Forelimb muscle (tissue), 1 donor: ENCODE results near the gene PARD3. TPM values are rescaled to one million over a fixed set of nuclear protein-coding genes. Genes with fewer than 3 reads are reported as not detected.
A peak's percentile ranks its signal among the peaks of the same experiment; 100 is the strongest.

ENCODE experiments used
- DNase-seq: peaks from one replicate; pipeline ENCODE4 v3.0.0-alpha.2; 2013; ENCODE audit warnings: low read depth
- polyA plus RNA-seq: library from polyadenylated mRNA; unstranded; fragments of 120-200 nt; gene quantifications from one replicate; pipeline ENCODE4 v1.2.1, GENCODE V29; 2013; ENCODE audit not compliant: insufficient read length

The PARD3 gene
- polyA plus RNA-seq, 1 donor = 40.0 TPM

DNA sequence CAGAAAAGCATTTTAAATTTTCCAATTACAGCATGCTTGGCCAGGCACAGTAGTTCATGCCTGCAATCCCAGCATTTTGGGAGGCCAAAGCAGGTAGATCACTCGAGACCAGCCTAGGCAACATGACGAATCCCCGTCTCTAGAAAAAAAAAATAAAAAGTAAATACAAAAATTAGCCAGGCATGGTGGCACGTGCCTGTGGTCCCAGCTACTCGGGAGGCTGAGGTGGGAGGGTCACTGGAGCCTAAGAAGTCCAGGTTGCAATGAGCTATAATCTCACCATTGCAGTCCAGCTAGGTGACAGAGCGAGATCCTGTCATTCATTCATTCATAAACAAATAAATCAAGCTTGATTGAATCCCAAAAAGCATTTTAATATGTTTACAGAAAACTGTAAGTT is 234.9 kb downstream of the PARD3 start:
- no peak for DNase-seq

DNA sequence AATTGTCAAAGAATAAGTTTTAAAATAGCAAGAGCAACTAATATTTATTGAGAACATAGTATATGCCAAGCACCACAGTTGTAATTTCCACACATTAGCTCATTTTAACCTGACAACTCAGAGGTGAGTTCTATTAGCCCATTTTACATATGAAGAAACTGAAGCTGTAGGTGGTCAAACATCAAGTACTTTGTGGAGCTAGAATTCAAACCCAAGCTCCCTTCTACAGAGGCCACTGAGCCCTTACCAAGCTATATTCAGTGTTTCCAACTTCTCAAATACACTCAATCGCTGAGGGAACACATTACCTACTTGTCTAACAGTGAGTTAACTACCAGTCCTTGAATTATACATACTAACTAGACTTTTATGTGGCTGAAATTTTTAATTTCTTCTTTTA is 236.6 kb downstream of the PARD3 start:
- DNase-seq = no peak

DNA sequence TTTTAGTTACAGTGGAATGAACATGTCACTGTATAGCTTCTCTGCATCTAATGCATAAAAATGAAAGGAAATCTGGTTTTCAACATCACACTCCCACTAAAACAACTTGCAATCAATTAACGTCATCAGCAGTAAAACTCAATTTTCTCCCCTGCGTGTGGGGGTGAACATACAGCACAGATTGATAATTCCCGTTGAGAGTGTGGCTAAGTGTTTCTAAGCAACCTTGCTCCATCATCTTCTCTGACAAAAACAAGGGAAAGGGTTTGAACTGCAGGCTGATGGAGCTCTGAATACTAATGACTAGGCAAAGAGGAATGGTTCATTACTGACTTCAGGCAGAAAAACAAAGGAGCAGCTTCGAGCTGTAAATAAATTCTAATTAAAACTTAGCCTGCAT is 238.3 kb downstream of the PARD3 start:
- no peak for DNase-seq

DNA sequence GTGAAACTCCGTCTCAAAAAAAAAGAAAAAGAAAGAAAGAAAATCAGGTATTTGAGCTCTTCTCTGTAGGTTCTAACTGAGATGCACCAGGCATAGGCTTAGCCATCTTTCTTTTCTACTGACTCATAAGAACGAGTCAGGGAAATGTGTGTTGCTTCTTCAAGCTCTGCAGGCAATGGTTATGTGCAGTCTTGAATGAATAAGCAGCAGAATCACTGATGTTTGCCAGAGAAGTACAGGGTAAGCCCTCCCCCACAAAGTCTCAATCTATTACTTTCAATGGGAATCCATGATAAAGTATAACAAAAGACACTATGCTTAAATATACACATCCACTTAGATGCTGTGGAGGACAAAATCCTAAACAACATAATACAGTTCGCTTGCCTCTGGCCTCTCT is 239.2 kb downstream of the PARD3 start:
- no peak for DNase-seq

DNA sequence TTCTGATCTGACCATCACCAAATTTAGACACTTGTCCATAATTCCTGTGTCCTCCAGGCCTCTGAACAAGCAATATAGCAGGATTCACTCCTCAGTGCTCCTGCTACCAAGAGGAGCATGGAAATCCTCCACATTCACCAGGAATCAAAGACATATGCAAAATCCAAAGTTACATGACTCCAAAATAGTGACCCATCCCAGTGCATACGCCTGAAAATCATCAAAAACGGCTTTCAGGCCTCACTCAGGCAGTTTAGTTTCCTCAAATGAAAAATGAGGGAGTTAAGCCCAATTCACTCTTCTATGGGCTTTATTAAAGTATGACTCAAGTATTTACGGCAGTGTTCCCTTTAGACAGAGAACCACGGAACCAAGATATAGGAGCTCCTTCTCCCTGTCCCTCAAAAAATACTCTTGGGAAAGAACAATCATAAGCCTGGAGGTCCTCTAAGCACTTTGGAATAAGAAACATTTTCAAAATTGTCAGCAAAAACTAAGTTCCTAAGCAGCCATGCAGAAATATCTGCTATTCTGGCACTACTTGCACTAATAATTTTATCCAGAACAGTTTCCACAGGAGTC is 240.7 kb downstream of the PARD3 start:
- DNase-seq = no peak

DNA sequence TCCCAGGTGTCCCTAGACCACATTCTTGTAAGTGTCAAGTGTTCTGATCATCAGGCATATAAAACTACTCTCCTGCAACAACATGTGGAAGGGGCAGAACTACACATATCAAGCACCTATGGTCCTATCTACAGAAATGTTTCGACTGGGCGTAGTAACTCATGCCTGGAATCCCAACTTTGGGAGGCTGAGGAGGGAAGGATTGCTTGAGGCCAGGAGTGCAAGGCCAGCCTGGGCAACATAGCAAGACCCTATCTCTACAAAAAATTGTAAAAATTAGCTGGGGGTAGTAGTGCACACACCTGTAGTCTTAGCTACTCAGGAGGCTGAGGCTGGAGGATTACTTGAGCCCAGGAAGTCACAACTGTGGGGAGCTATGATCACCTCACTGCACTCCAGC is 244.2 kb downstream of the PARD3 start:
- DNase-seq = no peak

DNA sequence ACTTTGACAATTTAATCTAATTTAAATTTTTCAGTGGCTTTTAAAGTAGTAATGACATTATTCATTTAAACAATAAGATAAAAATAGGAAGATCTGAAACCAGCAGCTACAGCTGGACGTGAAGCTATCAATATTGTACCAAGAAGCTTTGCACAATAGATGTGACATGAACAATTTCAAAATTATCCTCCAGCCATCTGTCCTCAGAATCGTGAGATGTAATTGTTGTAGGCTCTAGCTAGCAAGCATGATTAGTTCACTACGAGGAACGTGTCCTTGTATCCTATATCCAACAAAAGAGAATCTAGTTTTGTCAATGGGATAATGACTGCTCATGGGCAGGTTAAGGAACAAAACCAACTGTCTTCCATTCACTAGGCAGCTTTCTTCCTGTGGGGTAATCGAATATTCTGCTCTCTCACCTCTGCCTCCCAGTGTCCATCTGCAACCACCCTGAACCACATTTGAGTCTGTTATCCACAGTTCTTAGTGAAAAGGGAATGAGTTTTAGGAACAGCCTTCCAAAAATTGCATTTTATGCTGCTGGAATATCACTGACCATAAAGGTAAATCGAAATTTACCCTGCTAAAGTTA is 247.3 kb downstream of the PARD3 start:
- no peak for DNase-seq

DNA sequence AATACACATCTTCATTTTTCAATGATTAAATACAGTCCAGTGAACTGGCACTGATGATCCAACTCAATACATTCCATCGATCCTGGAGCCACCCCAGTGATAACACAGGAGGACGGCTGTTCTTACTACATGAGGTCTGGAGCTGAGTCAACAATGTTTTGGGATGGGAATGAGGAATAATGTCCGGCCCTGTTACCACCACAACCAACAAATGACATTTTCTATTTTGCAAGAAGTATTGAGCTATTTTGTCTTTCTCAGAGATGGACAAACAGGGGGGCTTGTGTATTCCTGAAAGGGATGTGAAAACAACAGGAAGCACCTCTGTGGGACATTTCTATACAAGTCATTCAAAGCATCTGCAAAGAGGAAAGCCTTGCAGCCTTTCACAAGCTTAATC is 249.2 kb downstream of the PARD3 start:
- no peak for DNase-seq

DNA sequence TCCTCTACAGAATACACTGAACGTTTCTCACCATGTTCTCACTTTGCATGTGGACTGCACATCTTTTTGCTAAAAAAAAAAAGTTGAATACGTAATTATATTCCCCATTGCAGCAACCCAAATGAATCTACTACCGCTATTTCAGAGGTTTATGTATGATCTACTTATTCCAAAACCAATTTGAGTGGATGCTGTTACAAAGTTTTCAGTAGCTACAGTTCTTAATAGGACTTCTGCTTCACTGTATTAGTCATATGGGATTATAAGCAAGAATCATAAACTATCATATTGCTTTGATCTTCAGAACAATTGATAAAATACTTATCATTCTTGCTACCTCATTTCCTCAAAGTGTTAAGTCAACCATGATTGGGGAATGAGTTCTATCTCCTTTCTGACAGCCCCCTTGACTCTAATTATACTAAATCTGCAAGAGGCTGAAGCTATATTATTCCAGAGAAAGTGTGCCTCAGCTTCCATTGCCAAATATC is 257.0 kb downstream of the PARD3 start:
- no peak for DNase-seq

DNA sequence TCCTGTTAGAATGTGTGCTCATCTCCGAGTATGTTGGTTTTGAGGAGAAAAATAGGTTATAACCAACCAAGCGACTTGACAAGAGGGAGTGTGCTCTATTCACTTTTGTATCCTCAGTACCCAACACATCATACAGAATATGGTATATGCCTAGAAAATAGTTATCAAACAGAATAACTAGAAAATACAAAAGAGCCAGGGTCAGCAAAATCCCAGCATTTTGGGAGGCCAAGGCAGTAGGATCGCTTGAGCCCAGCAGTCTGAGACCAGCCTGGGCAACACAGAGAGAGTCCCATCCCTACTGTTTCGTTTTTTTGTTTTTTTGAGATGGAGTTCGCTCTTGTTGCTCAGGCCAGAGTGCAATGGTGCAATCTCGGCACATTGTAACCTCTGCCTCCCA is 257.9 kb downstream of the PARD3 start:
- no peak for DNase-seq

DNA sequence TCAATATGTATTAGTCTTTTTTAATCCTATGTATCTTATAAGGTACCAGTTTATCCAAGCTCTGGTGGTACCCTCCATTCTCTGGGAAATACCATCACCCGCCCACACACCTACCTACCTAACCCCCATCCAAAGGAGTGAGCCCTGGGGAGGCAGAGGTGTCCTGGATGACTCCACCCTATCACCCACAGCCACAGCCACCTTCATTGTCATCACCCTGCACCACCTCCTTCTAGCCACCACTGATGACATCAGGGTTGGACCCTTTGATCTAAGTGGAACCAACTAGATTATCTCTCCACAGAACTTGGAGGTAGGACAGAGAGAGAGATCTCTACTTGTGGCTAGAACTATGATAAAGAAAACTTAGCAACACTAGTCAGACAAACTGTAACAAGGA is 259.4 kb downstream of the PARD3 start:
- DNase-seq = no peak

DNA sequence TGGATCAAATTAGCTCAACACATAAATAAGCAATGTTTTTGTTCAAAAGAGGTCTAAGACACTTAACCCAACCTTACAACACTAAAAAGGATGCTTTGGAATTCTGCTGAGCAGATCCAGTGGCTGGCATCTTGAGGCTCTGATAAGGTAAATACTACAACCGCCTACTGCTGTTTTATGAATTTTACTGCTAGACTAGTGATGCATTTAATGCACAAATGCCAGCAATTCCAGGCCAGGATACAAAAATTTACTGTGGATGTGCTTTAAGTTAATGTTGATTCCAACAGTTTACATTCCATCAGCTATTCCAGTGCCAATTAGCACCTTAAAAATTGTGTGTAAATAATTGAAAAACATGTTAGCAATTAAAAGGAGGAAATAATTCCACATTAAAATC is 261.3 kb downstream of the PARD3 start:
- DNase-seq = no peak

DNA sequence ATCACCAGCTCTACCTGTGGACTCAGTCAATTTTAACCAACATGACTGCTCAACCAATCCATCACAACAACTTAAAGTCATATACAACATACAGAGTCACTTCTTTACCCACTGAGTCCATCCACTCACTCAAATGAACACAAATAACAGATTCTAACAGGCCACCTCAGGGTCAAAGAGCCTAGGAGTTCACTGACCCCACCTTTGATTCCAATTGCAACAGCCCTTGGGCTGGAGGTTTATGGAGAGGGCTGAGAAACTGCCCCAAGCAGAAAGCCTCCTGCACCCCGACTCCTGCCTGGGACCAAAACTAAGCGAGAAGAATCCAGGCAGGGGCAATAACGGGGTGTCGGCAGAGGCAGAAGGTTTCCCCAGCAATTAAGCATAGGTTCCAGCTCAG is 263.8 kb downstream of the PARD3 start:
- no peak for DNase-seq

DNA sequence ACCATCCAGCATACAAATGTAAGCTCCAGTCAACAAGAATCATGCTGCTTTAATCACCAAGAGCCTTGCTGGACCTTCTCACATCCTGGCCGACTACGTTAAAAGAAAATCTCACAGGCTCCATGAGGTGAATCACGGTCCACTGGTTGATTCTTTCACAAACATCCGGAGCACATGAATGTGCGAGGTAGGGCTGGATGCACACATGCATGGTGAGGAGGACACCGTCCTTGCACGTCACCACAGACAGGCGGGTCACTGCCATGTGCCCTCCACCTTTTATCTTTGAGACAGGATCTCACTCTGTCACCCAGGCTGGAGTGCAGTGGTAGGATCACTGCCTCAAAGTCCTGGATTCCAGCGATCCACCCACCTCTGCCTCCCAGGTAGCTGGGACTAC is 265.1 kb downstream of the PARD3 start:
- no peak for DNase-seq

DNA sequence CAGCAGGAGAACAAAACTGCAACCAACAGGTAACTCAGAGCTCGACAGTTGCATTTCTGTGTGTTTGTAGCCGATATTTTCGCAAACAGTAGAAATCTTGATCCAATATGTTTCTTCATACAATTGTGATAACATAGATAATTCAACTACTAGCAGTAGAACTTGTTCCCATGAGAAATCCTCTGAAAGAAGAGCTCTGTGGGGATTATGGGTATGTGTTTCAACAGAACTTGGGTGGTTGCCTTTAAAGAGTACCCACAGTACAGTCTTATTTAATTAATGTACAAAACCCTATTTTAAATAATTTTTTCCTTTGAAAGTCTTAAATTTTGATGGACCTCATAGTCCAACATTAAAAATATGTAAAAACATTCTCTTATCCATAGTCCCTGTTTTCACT is 266.1 kb downstream of the PARD3 start:
- DNase-seq = no peak

DNA sequence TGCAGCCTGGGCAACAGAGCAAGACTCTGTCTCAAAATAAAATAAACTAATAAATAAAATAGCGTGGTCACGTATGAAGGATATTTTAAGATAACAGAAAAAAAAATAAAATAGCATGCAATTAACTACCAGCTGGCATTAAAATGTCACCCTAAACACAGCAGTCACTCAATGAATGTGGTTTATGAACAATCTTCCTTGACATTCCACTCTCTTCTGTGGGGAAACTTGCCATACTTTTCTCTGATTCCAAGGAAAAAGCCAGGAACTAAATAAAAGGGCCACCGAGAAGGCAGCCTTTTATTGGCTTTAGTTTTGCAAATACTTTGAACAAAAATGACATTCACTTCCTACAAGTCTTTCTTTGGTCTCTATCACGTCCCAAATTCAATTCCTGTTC is 266.6 kb downstream of the PARD3 start:
- DNase-seq = no peak

DNA sequence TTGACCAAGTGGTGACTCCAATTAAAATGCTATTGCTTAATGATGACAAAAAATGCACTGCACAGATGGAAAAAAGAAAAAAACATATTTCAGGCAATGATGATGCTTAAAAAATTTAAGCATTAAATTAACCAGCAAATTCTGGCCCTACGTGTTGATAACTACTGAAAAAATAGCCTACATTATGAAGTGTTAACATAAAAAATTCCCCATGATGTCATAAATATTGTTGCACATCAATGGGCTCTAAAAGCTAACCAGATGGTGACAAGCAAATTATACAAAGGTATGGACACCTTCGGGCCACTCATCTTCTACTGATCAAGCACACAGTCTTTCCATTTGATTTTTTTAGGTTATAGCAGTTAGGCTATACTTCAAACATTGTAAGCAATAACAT is 267.4 kb downstream of the PARD3 start:
- no peak for DNase-seq

DNA sequence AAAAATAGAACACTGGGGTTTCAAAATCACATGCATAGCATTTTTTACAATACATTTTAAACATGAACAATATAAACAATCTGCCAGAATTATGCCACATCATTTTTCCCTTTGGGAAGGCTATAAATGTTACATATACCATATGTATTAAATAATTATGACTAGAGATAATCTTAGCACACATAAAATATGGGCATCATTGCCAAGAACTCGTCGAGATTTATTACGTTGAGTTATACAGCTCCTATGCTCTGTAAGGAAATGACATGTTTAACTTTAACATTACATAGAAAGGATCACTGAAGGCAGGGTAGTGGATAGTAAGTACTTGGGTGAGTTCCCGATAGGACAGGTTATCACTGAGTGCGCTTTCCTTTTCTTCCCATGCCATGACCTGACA is 267.8 kb downstream of the PARD3 start:
- DNase-seq = no peak

DNA sequence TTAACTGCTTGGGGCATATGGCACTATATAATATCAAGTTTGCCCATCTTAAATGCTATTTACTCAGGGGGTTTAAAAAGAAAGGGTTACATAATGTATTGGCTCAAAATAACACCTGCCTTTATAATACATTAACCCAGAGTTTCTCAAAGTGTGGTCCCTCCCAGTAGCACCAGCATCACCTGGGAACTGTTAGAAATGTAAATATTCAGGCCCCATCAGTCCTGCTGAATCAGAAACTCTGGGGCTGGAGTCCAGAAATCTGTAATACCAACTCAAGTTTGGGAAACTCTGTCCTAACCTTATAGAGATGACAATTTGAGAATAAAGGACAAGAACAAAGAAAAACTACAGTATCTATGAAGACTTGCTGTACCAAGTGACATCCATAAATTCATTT is 270.7 kb downstream of the PARD3 start:
- DNase-seq = no peak

DNA sequence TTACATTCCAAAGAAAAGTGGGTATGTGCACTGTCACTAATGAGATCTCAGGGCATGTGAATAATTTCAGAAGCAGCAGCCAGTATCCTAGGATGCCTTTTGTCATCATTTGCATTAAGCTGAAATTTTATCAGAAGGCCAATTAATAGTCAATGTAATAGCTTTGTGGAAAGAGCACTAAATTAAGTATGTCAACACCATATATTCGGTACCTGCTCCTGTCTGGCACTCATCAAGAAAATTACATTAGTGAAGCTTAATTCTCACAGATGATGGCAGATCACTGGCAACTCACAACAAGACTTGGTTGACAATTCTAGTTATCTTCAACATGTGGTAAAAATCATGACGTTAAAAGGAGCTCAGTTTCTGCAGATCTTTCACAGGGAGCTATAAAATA is 271.4 kb downstream of the PARD3 start:
- DNase-seq = no peak

DNA sequence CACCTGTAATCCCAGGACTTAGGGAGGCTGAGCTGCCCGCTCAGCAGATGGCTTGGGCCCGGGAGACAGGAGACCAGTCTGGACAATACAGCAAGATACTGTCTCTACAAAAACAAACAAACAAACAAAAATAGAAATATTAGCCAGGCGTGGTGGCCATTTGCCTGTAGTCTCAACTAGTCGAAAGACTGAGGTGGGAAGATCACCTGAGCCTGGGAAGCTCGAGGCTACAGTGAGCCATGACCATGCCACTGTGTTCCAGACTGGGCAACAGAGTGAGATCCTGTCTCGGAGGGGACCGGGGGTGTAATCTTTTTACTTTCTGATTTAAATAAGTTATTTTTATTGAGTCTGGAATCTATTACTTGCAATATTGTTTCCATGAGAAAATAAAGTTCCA is 274.6 kb downstream of the PARD3 start:
- no peak for DNase-seq

DNA sequence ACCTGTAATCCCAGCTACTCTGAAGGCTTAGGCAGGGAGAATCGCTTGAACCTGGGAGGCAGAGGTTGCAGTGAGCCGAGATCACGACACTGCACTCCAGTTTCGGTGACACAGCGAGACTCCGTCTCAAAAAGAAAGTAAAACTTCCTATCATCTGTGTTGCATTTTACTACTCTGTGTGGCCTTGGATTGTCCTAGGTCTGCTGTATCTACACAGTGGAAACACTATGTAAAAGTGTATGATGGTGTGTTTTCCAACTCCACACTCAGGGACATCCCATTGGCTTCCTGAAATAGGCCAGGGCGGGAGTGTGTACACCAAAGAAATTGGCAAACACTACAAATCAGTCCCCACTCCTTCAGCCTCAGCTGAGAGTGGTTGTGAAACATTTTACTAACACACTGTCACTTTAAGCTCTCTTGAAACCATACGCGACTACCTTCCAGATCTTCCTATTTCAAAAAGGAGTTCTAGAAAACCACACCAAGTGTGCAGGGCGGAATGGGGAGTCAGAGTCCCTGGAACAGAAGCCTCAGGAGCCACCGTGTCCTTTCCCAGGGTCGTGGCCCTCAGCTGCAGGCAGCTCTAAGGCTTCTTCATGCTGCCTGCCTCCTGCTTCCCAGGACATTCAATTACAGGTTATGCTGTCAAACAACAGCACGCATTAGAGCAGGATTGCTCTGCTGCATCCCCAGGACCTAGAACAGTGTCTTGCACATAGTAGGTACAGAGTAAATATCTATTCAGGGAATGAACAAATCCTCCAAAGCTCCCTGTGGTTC is 275.4 kb downstream of the PARD3 start:
- DNase-seq = peak; percentile 62

DNA sequence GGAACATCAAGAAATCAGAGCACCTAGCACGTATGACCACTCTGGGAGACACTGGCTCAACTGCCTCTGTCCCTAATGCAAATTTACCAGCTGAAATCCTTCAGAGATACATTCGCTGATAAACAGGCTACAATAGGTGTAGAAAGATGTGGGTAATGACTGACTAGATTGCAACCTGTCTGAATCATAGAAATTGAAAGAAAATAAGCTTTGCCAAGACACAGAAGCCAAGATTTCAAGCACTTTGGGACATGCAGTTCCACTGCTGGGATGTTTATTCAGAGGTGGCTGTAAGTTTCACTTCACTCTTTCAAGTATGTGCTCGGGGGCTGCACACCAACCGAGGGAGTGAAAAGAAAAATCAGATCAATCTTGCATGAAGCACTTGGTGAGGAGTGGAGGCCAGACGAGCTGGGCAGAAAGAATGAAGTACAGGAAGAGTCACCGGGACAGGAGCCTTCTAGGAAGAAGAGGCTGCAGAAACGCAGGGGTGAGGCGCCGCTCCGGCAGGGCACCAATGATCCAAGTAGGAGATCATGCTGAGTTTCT is 276.7 kb downstream of the PARD3 start:
- DNase-seq = no peak
